GM18502 (cell line): ENCODE results near the gene SORBS1.

ENCODE experiments used
- ATAC-seq: cut with Tn5 transposase; IDR thresholded peaks from one replicate; pipeline ENCODE4 v1.9.1; 2021; ENCODE audit warnings: mild to moderate bottlenecking; ENCODE audit not compliant: unreplicated experiment, poor library complexity

The SORBS1 gene

DNA sequence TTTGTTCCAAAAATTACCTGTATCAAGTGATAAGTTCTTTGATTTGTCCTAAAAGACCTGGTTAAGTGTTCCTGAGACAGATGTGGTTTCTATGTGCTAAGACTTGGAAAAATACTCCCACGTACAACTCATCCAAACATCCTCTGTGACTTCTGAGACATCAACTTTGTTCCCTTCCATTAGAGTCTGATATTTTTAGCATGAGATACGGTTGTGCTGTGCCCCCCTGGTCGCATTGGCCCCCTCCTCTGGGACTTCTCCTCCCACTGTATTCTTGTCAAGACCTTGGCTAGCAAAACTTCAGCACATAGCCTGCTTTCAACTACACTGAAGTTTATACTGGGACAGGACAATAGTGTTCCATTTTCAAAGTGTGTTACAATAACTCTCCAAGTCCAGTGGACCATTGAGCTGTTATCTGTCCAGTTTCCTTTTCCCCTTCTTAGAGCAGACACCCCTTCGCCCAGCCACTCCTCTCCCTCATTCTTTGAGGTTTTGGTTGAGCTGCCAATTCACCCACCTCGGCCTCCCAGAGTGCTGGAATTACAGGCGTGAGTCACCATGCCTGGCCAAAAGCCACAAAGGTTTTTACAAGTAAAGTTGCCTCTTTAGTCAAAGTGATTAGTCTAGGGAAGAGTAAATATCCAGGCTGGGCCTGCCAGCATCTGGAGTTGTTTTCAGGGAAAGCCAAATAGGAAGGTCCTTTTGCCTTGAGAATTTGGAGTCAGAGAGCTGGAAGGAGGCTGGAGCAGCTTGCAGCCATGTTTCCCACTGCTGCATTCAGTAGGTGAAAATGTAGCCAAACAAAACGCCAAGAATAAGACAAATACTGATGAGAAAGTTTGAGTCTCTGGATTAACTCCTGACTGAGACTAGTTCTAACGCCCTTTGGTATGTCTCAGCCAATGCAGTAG is 252.5 kb downstream of the SORBS1 start:
- peak; percentile 52 for ATAC-seq

DNA sequence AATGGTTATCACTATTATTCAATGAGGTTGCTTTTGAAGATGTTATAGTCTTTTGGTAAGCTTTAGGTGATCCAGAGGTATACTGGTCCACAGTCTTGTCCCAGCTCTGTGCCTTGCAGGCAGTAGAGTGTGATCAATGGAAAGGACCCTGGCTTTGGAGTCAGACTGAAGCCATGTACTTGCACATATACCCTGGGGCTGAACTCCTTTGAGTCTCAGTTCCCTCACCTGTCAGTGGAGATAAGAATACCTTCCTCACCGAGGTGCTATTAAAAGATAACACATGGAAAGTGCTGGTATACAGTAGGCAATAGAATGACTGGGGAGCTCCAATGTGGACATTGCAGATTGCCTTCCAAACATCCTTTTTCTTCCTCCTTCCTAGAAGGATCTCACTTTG is 254.3 kb downstream of the SORBS1 start:
- no peak for ATAC-seq

DNA sequence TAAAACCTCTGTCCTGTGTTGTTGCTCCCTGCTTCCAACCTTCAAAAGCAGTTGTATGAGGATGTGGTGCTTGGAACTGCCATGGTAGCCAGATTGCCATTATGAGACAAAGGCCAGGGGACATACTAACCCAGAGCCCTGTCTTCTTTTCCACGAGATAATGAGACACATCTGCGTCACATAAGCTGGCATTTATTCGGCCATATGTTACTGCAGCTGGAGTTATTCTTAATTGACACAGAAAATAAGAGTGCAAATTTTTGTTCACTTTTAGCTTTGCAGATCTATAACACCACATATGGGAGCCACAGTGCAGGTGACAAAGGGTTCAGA is 254.9 kb downstream of the SORBS1 start:
- no peak for ATAC-seq

DNA sequence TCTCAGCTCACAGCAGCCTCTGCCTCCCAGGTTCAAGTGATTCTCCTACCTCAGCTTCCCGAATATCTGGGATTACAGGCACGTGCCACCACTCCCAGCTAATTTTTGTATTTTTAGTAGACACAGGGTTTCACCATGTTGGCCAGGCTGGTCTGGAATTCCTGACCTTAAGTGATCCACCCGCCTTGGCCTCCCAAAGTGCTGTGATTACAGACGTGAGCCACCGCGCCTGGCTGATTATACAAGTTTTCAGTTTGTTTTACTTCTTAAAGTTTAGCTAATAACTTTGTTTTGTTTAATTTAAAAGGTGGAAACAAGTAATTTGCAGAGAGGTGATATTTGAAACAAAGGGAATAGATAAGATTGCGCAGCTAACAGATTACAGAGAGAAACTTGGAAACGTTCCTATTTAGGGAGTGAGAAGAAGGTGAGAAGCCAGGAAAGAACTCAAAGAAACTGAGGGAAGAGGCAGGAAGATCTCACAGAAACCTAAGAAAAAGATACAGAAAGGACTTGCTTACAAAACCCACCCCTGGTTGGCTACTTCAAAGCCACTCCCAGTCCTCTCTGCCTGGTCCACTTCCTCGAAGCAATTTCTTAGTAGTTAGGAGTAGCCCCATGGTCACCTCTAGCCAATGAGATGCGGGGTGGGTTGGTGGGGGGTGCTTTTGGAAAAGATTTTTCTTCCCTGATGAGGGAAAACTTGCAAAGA is 255.4 kb downstream of the SORBS1 start:
- ATAC-seq = no peak

DNA sequence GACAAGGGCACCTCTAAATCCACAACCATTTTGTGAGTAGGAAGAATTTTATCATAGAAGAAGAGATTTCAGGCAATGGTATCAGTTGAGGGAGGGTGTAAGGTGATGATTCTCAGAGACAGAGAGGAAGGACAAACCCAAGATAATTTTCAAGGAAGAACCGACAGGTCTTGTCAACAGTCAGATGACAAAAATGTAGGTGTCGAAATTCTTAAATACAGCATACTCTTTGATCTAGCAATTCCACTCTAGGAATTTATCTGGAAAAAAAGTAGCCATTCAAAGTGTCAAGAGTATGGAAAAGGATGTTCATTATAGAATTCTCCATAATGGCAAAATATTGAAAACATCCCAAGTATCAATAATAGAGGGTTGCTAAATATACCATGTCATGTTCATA is 256.2 kb downstream of the SORBS1 start:
- no peak for ATAC-seq

DNA sequence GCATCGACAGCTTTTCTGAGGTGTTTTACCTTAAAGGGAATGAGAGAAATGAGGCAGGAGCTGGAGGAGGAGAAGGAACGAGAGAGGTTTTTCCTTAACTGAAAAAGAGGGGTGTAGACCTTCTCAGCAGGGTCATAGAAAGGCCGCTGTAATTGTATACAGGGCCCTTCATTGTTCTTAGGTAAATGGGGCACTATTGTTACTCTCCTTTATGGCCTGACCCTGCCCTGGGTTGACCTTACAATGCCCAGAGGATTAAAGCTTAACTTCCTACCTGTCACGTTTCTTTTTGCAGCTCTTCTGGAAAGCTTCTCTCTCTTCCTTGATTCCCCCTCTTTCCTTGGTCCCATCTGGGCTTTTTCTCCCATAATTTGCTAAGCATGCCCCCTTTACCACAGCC is 256.7 kb downstream of the SORBS1 start:
- ATAC-seq = no peak

DNA sequence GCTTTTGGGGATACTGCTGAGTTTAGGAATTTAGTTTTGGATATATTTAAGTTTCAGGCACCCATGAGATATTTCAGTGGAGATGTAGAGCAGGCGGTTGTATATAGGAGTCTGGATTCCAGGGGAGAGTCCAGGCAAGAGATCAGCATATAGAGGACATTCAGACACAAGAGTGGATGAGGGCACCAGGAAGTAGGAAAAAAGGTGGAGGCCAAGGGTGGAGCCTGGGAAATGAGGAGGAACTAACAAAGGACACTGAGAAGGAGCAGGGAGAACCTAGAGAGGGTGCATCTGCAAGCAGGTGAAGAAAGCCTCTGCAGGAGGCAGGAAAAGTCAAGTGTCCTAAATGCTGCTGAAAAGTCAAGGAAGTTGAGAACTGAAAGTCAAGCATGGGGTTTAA is 257.2 kb downstream of the SORBS1 start:
- no peak for ATAC-seq

DNA sequence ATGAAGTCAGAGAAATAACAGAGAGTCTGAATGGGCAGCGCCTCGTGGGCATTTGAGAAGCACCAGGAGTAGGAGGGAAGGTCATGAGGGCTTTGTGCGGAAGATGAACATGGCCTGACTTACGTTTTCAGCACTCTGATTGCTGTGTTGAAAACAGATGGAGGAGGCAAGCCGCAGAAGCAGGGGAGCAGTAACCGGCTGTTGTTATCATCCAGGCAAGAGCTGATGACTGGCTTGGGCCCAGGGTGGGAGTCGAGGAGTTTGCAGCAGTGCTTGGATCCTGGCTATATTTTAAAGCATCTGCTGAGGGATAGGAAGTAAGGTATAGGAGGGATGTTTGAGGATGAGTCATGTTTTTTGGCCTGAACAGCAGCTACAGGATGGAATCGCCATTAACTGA is 257.6 kb downstream of the SORBS1 start:
- no peak for ATAC-seq

DNA sequence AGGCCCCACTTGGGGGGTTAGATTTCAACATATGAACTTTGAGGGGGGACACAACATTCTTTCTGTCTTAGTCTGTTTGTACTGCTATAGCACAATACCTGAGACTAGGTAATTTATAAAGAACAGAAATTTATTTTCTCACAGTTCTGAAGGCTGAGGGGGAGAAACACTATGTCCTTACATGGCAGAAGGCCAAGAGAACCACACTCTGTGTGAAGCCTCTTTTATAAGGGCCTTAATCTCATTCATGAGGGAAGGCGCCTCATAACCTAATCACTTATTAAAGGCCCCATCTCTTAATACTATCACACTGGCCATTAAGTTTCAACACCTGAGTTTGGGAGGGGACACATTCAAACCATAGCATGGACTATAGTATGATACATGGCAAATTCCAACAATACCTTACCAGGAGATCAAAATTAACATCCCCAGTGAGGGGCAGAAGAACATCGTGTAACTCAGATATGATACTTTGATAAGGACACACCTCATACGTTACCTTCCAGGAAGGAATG is 261.1 kb downstream of the SORBS1 start:
- ATAC-seq = no peak

DNA sequence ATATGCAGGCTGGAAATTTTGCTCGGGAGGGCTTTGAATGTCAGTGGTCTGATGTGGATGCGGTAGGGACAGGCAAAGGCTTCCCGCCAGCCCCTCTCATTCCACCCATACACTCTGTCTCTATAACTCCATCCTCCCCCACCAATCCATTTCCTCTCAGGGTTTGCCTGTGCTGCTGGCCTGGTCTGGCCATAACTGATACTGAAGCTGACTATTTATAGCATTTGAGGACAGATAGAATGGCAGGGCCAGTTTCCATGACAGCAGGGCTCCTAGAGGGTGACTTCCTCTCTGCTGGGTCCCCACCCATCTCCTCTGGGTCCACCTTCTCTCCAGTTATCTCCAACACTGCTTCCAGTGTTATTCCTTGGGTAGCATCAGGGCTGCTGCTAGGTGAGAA is 263.8 kb downstream of the SORBS1 start:
- ATAC-seq = peak; percentile 49

DNA sequence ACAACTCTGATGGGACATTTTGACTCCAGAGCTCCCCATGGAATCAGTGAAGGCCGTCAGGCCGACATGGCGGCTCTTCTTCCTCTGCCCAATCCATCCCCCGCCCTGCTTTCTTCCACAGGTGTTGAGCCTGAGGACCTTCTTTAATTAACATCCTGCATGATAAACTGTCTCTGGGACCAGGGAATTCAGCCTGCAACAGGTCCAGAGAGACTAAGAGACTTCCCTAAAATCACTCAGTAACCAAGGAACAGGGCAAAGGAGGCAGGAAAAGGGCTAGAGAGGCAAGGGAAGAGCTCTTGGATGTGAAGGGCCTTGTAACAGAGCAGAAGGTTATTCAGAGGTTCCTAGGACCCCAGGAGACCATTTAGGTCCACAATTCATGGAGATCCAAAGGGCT is 264.4 kb downstream of the SORBS1 start:
- ATAC-seq = no peak

DNA sequence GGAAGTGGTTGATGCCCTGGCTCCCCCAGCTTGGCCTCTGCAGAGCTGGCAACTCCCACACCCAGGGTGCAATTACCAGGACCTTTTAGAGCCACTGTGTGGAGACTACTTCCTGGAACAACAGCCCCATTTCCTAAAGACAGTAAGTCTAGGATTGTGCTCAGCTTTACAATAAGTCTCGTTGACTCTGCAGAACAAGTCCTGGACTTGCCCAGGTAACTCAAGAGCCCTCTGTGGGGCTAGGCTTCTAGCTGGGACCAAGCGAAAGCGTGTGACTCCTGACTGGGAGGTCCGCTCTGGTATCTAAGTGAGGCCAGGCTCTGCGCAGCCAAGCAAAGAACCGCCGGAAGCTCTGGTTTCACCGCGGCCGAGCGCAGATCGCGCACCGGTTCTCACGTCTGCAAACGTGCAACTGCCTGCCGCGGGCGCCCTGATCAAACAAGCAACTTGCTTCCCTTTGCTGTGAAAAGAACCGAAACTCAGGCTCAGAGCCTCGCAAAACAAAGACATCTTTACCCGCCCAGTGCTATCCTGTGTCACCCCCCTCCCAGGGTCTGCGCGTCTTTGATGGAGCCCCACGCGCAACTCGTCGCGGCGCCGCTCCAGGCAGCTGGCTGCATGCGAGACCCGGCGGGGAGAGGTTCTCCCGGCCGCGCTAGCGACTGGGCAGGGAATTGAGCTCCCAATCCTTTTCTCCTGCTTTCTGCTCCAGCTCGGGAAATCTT is 266.0 kb downstream of the SORBS1 start:
- peak; percentile 76 for ATAC-seq

DNA sequence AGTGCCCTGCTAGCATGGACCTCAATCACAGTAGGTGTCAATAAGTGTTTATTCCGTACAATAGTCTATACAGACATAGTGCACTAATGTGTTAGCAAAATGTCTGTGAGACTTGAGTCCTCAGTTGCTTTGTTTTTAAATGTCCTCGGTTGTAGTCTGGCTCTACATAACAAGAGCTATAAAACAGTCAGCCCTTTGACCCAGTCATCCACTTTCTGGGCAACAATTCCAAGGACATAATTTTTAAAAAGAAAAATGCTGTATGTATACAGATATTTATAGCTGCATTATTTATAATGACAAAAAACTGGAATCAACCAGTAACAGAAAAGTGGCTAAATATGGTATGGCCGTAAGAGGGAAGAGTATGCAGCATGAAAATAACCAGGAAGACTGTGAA is 267.5 kb downstream of the SORBS1 start:
- ATAC-seq = no peak

DNA sequence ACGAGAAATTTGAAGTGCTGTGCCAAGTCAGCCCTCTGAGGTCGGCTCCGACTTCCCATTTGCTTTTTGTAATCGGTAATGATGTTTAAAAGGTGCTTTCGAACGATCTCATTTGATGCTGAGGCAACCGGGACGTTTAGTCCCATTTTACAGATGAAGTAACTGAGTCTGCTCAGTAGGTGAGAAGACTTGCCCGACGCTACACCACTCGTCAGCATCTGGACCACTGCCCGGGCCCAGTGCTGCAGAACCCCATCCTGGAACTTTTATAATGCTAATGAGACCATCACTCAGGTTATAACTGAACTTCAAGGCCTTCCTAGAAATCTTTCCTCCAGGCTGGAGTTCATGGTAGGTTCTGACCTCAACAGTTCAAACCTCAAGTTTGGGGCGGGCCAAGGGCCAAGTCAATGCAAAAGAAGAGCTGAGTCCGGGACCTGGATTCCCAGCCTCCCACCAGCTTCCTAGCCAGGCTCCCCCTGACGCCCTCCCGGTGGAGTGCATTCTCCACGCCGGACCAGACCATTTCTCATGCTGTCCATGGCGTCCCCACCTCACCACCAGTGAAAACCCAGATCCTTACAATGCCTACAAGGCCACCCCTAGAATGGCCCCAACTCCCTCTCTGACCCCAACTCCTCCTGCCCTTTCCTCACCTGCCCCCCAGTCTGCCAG is 269.7 kb downstream of the SORBS1 start:
- ATAC-seq = no peak

DNA sequence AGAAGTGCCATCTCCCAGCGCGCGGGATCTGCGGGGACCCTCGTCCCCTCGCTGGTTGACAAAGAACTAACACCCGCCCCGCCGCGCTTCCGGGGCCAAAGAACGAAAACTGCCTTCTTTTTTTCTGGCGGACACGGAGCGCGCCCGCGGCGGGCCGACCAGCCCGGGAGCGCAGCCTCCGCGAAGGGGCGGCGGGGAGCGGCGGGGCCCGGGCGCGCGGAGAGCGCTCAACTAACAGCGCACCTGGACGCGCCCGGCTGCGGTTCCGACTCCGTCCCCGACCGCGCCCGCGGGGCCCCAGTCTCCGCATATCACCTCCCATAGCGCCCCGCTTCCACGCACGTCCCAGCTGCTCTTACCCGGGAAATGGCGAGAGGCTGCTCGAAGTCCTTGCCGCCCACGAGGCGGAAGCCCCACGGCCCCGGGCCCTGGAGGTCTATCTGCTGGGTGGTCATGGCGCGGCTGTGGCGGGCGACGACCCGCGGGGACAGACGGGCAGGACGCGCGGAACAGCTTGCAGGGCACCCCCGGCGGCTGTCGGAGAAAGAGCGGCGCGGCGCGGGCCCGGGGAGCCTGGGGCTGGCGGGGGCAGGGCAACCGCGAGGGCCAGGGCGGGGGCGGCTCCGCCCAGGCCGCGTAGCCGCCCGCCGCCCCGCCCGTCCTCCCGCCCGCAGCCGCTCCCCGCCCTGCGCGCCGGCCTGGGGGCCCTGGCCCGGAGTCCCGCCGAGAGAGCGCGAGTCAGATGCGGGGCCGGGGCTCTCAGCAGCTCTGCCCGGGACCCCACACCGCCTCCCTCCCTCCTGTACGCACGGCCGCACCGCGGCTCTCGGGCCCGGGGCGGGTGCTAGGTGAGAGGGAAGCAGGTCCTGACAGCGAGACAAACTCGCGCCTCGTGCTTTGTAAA is 270.5 kb downstream of the SORBS1 start, which contains the start of gene PDLIM1:
PDLIM1 (minus strand) TSS at position 543 of the 904 bp plus-strand sequence; CDS start at position 455, 88 bp downstream.
- ATAC-seq = peak; percentile 48

DNA sequence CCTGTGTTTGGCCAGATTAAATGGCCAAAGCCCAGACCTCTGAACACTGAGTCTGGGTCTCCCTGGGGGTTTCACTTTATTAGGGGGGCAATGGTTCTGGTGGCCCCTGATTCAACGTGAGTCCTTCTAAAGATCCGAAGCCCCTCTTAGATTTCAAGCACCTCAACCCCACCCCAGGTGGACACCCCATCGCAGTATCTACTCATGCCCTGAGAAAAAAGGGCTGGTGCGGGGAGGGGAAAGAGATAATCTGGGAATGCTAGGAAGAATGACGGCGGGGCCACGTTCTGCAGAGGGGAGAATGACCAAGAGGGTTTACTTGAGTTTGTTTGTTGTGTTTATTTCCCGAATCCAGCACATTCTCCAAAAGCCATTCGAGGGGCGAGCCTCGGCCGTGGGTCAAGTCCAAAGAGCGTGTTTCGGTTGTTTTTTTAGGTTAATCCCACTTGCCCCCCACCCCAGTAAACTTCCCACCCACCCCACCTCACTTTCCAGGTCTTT is 271.2 kb downstream of the SORBS1 start:
- no peak for ATAC-seq

DNA sequence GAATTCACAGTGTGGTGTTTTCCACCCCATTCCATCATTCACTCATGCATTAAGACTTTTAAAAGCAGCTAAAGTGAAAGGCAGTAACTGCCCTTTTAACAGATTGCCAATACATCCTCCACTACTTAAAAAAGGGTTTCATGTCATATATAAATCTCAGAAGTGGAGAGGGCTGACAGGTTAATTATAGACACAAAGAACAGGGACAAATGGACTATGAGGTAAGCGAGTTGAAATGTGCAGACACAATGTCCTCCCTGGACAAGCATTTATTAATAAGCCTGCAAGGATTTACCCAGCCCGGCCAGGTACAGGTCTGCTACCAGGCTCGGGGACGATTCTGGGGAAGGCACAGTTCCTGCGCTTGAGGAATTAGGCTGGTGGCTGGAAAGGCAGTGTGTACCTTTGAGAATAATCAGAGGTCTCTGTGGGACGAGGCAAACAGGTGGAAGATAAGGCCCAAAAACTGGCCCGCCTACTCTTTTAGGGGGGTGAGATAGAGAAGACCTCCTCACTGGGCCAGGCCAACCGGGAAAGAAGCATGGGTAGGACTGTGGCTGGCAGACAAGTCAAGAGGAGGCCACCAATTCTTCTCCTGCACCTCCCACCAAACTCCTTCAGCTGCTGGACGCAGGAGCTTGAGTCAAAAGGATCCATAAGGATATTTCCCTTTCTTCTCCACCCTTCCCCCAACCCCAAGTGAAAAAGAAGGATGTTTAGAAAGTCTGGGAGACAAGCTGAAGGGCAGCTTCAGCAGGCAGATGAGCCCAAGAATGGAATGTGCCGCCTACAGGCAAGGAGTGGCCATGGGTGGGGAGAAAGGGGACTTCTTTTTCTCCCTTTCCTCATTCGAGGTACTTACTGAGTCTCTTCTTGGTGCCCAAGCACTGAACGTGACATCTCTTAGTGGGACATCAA is 271.9 kb downstream of the SORBS1 start:
- no peak for ATAC-seq

DNA sequence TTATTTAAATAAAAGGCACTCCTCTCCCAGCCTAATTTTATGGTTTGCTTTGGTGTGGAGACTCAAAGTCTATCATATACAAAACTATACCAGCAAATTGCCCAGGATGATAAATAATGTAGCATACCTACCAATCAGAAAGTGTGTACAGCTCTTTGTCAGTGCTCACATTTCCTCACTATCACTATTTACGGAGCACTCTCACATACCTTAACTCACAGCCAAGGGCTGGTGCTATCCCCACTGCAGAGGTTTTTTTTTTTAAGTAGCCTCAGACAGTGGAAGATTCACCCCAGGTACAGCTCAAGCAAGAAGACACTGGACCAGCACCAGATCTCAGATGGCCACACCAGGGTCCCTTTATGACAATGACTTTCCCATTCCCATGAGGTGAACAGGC is 272.9 kb downstream of the SORBS1 start:
- ATAC-seq = no peak
